Activated CD4-positive, alpha-beta T cell treated with anti-CD3 and anti-CD28 coated beads, Interleukin-2, amount 50 U/mL, for 48 hours (primary cell): ENCODE data around the gene SAP30L.

ENCODE experiments used
- DNase-seq, 2 experiments: peaks; one replicate each; pipeline ENCODE4 v3.0.0-alpha.2; 2020

The SAP30L gene

DNA sequence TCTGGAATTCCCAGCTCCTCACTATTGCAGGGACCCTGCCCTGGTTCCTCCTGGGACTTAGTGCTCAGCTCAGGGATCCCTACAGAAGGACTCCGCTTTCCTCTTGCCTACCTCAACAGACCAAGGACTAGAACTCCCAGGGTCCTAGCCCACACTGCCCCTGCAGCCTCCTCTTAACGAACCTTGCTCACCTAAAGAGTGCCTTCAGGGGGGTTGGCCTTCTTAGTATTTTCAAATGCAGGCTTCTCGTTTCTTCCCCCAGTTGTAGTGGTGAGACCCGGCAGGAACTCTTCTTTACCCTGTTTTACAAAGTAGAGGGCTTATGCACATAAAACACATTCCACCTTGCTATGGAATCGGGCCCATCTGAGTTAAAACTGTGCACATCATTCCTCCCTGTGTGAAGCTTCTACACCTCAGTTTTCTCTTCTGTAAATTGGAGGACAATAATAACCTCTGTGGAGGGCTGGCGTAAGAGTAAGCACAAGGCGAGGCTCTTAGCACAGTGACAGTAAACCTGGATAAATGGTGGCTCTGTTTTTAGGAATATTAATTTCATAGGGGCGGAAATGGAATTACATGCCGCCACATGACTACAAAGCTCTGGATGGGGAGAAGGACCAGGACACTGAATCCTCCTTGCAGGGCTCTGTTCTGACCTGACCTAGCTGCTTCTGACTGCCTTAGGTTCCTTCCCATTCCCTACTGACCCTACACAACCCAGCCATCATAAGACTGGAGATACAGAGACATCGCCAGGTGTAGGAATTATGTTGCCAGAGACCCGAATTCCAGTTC, 36.0 kb downstream of the SAP30L start:
- no peak for DNase-seq

DNA sequence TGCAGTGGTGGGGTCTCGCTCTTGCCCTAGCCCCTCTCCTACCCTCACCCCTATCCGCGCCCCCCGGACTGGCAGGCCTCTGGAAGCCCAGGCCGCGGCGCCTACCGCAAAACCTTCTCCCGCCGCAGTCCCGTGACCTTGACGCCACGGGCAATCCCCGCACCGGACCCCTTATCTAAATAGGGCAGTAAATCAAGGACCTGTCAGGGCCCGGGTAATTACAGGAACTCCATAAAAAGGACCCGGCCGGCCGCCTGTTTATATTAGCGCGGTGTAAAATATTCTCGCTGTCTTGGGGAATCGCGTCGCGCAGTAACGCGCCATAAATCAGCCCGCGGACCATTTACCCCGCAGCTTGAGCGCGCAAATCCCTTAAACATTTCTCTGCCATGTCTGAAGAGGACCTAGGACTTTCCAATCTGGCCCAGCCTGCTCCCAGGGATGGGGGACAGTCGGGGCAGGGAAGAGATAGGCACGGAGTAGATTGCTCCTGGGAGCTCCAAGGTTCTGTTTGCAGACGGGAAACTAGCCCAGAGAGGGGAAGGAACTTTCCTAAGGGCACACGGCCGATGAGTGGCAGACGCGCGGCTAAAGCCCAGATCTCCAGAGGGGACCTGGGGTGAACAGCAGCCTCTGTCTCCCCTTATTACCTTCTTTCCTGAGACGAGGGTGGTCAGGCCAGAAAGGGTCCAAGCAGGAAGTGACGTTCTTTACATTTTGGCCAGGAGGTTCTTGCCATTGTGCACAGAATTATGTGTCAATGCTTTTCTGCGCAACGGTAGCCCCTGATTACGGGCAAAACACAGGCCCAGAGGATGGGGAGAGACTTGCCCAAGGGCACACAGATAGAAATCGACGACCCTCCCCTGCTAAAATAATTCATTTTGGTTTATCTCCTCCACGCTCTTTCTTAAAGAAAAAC, 37.0 kb downstream of the SAP30L start:
- DNase-seq, result no peak

DNA sequence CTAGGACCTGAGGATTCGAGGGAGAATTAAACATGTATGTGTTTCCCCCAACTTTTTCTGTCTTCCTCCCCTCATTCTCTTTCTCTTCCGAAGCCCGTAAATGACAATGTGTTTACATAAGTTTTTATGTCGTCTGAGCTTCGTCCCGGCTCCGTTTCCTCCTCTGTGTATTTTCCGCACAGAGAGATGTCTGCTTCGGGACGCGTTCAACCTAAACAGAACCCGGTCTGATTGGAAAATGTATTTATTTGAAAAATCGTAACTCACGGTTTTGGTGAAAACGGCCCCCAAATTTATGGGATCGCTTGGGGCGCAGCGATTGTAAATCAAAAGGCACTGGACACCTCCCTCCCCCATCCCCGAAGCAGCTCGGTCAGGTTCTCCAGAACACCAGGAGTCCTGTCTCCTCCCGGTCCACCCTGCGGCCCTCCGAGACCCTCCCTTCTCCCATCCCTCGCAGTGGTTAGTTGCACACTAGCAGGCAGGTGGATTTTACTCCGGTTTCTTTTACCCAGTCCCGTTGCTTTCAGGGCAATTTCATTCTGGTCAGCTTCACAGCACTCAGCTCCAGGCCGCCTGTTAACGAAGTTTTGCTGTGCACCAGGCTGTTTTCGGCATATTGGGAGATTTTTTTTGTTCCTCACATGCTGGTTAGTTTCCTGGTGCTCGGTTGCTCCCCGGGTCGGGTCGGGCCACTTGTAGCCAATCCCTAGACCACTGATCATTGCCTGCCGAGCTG, 38.0 kb downstream of the SAP30L start:
- no peak for DNase-seq

DNA sequence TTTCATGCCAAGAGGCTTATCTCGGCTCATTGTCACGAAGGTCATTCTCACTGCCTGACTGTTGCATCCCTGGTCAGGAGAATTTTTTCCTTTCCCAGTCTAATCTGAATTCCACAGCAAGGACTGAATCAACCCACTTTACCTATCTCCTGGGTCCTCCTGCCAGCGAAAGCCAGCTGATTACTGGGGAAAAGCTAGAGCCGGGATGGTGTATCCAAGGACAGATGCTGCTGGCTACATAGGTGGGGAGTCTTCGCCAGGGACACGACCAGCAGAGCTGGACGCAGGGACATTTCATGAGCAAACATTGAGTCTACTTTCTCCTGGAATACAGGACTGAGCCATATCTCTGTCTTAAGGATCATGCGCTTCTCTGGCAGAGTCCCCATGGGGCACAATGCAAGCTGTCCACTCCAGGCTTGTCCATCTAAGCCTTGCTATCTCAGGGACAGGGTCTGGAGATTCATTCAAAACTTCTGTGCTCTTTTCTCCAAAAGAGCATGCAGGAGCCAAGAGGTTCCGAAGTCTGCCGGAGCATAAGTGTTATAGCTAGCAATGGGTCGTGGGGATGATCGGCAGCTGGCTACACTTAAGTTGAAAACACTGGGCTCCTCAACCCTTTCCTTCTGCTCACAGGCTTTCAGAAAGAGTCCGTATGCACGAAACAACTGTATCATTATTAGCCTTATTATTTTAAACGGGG, 38.7 kb downstream of the SAP30L start:
- DNase-seq, result no peak

DNA sequence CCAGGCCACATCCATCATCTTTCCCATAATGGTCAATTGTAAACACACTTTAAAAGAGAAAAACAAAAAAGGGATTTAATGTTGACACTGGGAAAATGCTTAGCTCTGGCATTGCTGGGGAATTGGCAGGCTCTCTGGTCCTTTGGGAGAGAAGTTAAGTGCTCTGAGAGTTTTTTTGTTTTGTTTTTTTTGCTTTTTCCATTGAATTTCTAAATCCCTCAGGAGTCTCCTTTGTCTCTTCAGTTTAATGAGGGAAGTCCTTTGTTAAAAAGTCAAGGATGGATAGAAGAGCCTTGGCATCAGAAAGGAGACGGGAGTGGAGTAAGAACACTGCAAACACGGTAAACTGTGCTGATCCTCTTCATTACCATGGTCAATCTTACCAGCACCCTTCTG, 39.3 kb downstream of the SAP30L start:
- DNase-seq, result no peak

DNA sequence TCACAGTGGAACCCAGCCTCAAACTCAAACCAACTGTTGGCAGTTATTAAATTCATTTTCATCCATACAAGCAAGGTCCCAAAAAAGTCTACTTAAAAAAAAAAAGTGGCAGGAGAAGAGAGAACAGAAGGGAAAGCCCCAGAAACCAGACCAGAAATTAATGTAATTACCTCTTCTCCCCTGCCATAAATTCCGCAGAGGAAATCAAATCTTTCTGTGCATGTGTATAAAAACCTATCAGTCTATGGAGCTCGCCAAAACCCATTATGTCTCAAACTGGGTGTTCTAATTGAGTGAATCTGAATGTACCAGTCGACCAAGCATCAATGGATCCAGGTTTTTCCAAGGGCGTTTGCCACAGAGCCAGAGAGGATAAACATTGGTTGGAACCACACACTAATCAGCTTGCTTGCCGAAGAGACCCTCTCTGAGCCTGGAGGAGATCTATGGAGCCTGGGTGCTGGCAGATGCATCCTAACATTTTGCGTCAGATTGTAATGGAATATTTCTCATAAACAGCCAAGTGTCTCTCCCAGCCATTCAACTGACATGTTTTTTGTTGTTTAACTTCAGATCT, 40.1 kb downstream of the SAP30L start:
- DNase-seq, result no peak

DNA sequence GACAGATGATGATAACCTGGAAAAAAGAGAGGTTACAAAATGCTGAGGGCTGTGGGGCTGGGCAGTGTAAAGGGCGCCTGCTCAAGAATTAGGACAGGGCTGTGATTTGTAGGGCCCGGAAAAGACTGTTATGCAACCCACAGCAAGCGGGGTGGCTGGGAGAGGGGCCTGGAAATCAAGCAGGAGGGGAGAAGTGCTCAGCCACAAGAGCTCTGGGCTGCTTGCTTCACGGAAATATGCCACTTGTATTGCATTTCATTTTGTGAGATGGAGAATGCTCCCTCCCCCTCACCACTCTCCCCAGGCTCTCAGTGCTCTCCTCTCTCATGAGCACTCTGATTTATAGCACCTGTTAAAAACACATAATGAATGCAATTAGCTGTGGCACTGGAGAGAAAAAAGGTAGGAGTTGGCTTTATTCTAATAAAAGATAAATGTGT, 40.6 kb downstream of the SAP30L start:
- no peak for DNase-seq

DNA sequence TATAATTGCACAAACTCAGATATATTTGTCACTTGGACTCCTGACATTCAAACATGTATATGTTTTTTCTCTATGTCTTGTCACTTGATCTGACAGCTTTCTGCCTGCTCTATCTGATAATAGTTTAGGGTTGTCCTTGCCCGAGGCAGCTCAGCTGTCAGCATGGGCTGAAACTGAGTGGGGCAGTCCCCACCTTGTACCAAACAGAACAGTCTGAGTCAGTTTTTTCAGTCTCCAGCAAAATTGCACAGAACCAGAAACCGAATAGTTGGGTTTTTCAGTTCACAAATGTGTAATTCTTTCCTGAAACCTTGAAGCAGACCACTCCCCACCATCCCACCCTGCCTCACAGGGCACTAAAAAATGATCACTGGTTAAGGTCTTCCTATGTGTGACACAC, 41.7 kb downstream of the SAP30L start:
- peak; percentile 65 to 68 for DNase-seq

DNA sequence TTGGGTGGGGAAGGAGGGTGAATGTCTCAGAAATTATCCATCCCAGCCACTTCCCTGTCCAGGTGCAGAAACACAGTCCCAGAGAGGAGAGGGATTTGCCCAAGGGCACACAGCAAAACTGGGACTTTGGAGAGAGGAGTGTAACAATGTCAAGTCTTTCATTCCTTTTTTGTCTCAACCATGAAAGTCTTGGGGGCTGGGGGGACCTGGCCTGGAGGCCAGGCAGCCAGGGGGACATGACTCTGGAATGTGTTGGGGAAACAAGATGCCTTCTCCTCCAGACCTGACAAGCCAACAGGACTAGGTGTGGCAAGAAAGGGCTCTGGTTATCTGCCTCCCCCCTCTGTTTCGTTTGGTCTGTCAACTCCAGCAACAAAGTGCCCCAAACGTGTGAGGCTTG, 46.1 kb downstream of the SAP30L start:
- no peak for DNase-seq

DNA sequence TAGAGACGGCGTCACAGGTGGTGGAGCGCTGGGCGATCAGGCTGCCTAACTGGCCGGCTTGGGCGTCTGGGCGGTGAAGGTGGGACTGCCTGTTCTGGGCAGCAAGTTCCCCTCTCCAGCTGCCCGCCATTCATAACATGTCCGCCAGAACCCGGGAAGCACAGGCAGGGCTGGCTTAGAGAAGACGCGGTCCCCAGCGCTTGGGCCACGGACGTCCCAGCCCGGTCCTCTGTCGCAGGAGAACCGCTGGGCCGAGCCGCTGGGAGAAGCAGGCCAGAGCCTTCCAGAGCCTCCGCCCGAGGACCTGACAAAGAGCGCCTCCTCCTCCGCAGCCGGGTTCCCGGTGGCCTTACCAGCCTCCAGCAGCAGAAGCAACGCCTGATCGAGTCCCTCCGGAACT, 47.5 kb downstream of the SAP30L start:
- DNase-seq, result no peak

DNA sequence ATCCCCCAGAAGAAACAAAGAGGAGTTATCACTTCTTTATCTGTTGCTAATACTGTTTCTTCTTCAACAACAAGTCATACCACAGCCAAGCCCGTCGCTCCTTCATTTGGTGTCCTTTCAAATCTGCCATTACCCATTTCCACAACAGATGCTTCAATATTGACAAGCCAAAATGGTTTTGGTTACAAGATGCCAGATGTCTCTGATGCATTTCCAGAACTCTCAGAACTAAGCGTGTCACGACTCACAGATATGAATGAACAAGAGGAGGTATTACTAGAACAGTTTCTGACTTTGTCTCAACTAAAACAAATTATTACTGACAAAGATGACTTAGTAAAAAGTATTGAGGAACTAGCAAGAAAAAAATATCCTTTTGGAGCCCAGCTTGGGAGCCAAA, 48.2 kb downstream of the SAP30L start:
- DNase-seq, result no peak

DNA sequence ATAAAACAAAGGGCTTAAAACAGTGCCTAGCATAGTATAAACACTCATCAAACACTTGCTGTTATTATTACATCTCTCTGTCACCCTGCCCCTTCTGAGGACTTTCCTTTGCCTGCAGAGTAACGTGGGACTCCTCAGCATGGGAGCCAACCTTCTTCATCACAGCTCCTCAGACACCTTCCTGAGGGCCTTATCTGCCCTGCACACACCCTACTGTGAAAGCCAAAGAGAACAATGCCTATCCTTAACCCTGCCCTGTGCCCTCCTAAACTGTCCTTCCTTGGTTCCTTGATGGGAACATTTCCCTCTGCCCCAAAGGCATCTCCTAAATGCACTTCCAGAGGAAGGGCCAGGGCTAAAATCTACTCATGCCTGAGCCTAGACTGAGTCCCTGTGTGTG, 52.8 kb downstream of the SAP30L start:
- DNase-seq, result no peak

DNA sequence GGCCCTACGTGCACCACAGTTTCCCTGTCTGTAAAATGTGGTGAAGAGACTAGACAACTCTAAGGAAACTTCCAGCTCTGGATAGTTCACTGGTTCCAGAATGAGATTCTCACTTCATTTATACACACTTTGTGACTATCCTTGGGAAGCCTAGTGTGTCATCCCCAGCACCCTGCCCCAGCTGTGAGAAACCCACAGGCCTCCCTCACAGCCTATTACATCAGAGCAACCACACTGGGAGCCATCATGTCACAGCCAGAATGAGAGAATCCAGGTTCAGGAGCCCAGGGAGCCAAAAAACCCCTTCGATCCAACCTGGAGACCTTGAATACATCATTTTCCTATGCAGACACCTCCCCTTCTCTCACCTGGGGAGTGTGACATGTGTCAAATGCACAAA, 53.2 kb downstream of the SAP30L start:
- no peak for DNase-seq

DNA sequence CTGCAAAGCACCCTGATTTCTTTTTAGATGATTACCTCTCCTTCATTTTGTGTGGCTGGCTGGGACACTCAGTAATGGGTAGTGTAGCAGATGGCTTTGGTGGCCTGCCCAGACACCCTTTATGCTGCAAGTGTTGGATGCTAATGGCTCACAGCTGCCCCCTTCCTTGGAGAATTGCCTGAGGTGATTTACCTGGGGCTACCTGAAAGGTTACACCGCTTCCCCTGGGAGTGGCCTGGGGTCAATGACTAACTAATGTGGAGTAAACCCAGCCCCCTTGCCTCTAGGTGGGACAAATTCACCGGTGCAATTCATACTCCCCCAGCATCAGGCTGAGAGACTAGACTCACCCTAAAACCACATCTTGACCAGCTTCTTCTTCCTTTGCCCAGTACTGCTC, 55.8 kb downstream of the SAP30L start:
- no peak for DNase-seq

DNA sequence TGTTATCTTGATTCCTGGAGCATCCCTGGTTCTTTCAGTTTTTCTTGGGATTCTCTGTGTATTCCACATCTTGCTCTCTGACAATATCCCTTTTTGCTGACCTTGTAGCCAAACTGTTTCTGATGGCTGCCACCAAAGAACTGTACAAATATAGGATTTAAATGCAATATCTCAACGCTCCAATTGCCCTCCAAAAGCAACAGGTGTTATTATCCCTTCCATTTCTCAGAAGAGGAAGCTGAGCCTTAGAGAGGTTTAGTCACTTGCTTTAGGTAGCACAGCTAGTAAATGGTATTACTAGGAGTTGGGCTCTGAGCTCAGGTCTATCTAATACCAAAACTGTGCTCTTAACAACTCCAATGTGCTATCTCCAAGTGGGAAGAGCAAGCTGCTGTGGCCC, 56.4 kb downstream of the SAP30L start:
- no peak for DNase-seq

DNA sequence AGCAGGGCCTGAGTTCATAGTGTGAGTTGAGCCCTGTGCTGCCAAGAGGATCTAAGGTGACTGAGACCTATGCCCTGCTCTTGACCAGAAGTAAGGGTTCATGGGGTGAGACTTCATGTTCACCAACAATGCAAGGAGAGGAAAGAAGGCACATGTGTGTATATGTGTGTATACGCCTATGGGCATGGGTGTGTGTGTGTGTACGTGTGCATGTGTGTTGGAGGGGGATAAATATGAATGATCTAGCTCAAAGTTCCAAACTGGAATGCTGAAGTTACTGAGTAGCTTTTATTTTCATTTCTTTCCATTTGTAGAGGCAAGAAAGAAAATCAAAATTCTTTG, 57.9 kb downstream of the SAP30L start:
- no peak for DNase-seq

DNA sequence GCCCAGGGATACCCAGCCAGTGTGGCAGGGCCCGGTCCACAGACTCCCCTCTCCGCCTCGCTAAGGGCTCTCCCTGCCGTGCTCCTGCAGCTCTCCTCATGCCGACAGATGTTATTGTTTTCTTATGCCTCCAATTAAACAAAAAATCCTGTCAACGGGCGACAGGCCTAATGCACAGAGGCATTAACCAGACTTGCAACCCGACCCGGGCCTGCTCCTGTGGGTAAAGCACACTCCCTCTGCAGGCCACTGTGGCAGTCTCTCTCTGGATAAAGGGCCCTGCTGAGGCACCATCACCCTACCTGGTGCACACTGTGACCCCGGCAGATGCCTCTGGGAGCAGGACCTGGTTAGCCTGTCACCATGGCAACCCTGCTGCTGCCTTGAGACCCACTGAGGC, 59.8 kb downstream of the SAP30L start:
- no peak for DNase-seq

DNA sequence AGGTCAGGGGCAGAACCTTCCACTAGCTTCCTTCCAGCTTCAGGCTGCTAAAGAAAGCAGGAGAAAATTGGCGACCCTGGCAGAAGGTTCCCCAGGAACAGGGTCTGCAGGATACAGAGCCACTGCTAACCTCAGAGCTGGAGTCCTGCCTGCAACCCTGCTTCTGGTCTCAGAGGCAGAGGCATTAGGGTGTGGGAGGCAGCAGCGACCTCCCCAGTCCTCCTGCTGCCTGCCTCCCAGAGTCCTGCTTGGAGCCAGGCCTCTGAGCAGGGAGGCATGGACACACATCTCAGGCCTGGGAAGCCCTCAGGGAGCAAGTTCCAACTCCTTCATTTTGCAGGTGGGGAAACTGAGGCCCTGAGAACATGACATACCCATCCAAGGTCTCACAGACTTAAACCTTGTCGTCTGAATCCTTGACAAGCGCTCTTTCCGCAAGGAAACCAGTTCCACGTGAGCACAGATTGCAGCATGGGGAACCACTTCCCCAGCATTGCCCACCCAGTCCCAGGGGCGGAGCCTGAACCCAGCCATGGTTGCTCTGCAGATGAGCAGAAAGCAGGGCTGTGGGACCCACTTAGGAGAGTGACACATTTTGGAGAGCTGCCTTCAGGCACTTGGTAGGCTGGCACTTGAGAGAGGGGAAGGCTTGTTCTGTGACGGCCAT, 60.4 kb downstream of the SAP30L start:
- DNase-seq, result no peak

DNA sequence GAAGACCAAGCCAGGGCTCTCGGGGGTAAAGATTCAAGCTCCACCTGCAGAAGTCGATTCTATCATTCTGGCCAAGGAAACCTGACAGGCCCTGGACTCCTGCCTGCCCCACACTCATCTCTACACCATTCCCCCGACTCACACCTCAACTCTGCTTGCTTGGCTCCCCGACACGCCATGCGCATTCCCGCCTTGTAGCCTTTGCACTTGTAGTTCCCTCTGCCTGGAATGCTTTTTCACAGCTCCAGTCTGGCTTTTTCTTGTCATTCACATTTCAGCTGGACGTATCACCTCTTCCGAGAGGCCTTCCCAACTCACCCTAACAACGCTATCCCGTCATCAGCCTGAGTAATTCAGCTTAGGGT, 60.9 kb downstream of the SAP30L start:
- no peak for DNase-seq

DNA sequence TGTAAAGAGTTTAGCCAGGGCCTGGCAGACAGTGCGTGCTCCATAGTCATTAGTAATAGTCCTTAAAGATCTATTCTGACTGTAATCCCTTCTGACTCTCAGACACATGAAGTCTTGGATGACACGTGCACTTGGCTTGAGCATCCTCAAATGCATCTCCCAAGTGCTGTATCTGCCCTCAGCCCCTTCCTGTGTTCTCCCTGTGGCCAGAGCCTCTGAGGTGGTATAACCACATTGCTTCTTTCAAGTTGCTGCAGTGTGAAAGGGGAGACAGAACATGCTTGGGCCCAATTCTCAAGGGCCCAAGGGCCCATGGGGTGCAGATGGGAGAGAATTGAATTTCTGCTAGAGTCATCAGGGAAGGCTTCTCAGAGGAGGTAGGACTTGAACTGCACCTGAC, 62.3 kb downstream of the SAP30L start:
- DNase-seq, result no peak

DNA sequence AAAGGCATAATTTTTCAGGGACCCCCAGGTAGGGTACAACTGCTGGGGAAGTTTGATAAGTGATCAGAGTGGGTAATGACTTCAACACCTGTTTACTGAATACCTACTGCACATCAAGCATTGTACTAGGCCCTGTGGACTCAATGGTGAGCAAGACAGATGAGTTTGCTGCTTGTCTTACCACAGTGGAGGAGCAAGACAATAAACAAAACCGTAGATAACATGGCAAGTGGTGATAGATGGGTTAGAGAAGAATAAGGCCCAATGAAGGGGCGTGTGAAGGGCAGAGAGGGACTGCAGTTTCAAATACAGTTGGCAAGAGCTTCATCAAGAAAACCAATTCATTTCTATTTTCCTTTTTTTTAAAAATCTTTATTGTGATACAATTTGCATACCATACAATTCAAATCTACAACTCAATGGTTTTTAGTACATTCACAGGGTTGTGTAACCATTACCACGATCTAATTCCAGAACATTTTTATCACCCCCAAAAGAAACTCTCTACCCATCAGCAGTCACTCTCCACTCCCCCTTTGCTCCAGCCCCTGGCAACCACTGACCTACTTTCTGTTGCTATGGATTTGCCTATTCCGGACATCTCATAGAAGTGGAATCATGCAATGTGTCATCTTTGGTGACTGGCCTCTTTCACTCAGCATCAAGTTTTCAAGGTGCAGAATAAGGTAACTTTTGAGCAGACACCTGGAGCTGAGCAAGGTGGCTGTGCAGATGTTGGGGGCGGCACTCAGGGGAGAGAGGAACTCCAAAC, 64.2 kb downstream of the SAP30L start:
- no peak for DNase-seq
